ENCODE measurements around the gene DPYSL5. TPM values are rescaled to one million over a fixed set of nuclear protein-coding genes. Genes with fewer than 3 reads are reported as not detected.

The DPYSL5 gene
- total RNA-seq, 1 experiment from 2014 or later: not detected

DNA sequence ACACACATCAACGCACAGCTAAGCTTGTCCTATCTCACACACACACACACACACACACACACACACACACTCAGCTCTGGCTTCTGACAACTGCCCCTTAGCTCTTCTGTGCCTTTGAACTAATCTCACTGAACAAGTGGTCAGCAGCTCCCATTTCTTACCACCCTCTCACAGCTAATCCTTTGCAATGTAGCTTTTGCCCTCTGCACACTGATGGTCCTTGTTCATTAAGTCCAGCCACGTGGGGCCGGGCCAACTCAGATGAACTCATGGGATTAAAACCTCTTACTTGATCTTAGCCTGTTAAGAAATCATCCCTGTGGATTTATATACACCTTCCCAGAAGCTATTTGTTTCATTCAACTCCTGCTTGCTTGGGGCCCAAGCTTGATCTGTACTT, 36.6 kb downstream of the DPYSL5 start:
- BruUV-seq (replicated peaks): no TSS peak
- DNase-seq (ENCODE audit: unreplicated experiment): no peak
- H3K36me3 Mint-ChIP-seq (ENCODE audit: insufficient read depth, unreplicated experiment): no peaks in the 10 kb centered on the region
- H3K4me1 Mint-ChIP-seq (ENCODE audit: insufficient read depth, unreplicated experiment): no peaks in the 10 kb centered on the region
- peaks cover 81% of the 10 kb centered on the region for H3K27me3 Mint-ChIP-seq (ENCODE audit: insufficient read depth, unreplicated experiment)
- no peak overlapping the region for H3K4me3 Mint-ChIP-seq (ENCODE audit: unreplicated experiment)
- TF ChIP-seq, protein P1, sequence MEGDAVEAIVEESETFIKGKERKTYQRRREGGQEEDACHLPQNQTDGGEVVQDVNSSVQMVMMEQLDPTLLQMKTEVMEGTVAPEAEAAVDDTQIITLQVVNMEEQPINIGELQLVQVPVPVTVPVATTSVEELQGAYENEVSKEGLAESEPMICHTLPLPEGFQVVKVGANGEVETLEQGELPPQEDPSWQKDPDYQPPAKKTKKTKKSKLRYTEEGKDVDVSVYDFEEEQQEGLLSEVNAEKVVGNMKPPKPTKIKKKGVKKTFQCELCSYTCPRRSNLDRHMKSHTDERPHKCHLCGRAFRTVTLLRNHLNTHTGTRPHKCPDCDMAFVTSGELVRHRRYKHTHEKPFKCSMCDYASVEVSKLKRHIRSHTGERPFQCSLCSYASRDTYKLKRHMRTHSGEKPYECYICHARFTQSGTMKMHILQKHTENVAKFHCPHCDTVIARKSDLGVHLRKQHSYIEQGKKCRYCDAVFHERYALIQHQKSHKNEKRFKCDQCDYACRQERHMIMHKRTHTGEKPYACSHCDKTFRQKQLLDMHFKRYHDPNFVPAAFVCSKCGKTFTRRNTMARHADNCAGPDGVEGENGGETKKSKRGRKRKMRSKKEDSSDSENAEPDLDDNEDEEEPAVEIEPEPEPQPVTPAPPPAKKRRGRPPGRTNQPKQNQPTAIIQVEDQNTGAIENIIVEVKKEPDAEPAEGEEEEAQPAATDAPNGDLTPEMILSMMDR (IDR thresholded peaks at IDR 0.05; ENCODE audit: unreplicated experiment): no peak
- POLR2A ChIA-PET: interaction anchor here (1.1 kb wide), 1 partner anchor 16 kb away, joined by 3 read pairs; no protein-coding TSS in a partner anchor
- CTCF ChIA-PET: interaction anchor here (1.0 kb wide), 1 partner anchor 38 kb away, joined by 4 read pairs; no protein-coding TSS in a partner anchor
- intact Hi-C loops (cut with micrococcal nuclease): no loop called here
- no peaks in the 10 kb centered on the region for H3K9me3 Mint-ChIP-seq (ENCODE audit: unreplicated experiment)
- H3K27ac Mint-ChIP-seq (ENCODE audit: low read depth, unreplicated experiment): no peak overlapping the region

GRCh38 chr2:26885651-26886329, 37.9 kb downstream of the DPYSL5 start:
- Mint-ChIP-seq H3K9me3 (ENCODE audit: unreplicated experiment) (no peaks in the 10 kb centered on the region), H3K27ac (ENCODE audit: low read depth, unreplicated experiment) (no peak overlapping the region), H3K4me3 (ENCODE audit: unreplicated experiment) (no peak overlapping the region), H3K27me3 (ENCODE audit: insufficient read depth, unreplicated experiment) (peaks cover 68% of the 10 kb centered on the region), H3K4me1 (ENCODE audit: insufficient read depth, unreplicated experiment) (no peaks in the 10 kb centered on the region), H3K36me3 (ENCODE audit: insufficient read depth, unreplicated experiment) (no peaks in the 10 kb centered on the region)
- CTCF ChIA-PET: interaction anchor here (0.6 to 1.5 kb wide), 2 partner anchors 36 to 362 kb away, joined by 3 to 5 read pairs; no protein-coding TSS in a partner anchor
- POLR2A ChIA-PET: no interaction called here
- no TSS peak for BruUV-seq (replicated peaks)
- no peak for DNase-seq (ENCODE audit: unreplicated experiment)
- TF ChIP-seq, protein P1 (IDR thresholded peaks at IDR 0.05; ENCODE audit: unreplicated experiment): no peak
- intact Hi-C loops (cut with micrococcal nuclease): no loop called here

DNA sequence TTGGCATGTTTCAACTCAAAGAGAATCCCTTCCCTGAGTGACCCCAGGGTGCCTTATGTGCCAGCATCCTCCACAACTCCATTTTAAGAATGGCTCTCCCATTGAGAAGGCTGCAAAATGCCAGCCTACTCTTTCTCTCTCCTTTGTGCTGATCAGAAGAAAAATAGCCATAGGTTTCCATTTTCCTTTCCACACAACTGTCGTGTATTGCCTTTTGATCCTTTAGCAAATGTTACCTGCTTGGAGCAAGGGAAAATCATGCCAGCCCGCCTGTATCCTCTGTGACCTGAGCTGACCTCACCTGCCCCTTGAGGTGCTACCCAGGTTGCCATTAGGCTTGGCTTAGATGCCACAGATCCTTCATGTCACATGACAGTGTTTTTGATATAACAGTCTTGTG, 38.8 kb downstream of the DPYSL5 start:
- ChIA-PET CTCF (interaction anchor here (1.5 kb wide), 1 partner anchor 35 kb away, joined by 5 read pairs; no protein-coding TSS in a partner anchor), POLR2A (no interaction called here)
- intact Hi-C loops (cut with micrococcal nuclease): no loop called here
- H3K36me3 Mint-ChIP-seq (ENCODE audit: insufficient read depth, unreplicated experiment): no peaks in the 10 kb centered on the region
- no peak overlapping the region for H3K27ac Mint-ChIP-seq (ENCODE audit: low read depth, unreplicated experiment)
- H3K27me3 Mint-ChIP-seq (ENCODE audit: insufficient read depth, unreplicated experiment): peaks cover 59% of the 10 kb centered on the region
- no peaks in the 10 kb centered on the region for H3K9me3 Mint-ChIP-seq (ENCODE audit: unreplicated experiment)
- H3K4me1 Mint-ChIP-seq (ENCODE audit: insufficient read depth, unreplicated experiment): no peaks in the 10 kb centered on the region
- no TSS peak for BruUV-seq (replicated peaks)
- no peak for DNase-seq (ENCODE audit: unreplicated experiment)
- TF ChIP-seq, protein P1 (IDR thresholded peaks at IDR 0.05; ENCODE audit: unreplicated experiment): no peak
- no peak overlapping the region for H3K4me3 Mint-ChIP-seq (ENCODE audit: unreplicated experiment)

DNA sequence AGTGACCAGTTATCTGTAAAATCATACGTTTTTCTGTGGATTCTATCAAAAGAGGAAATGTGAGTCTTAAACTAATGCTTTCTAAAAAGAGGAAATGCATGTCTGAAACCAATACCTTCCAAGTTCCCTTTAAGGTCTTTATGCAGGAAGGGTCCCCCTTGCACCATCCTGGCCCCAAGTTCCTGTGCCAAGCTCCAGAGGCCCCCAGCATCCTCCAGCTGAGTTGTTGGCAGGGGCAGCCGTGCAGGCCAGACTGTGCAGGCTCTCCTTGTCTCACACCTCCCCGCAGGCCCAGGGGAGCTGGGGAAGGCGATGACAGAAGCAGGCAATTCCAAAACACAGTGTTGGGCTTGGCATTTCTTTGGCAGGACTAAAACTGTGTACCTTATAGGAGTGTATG, 39.2 kb downstream of the DPYSL5 start:
- TF ChIP-seq, protein P1 (IDR thresholded peaks at IDR 0.05; ENCODE audit: unreplicated experiment): no peak
- Mint-ChIP-seq H3K27me3 (ENCODE audit: insufficient read depth, unreplicated experiment) (peaks cover 60% of the 10 kb centered on the region), H3K4me3 (ENCODE audit: unreplicated experiment) (no peak overlapping the region), H3K36me3 (ENCODE audit: insufficient read depth, unreplicated experiment) (no peaks in the 10 kb centered on the region), H3K9me3 (ENCODE audit: unreplicated experiment) (no peaks in the 10 kb centered on the region), H3K4me1 (ENCODE audit: insufficient read depth, unreplicated experiment) (no peaks in the 10 kb centered on the region), H3K27ac (ENCODE audit: low read depth, unreplicated experiment) (no peak overlapping the region)
- DNase-seq (ENCODE audit: unreplicated experiment): no peak
- BruUV-seq (replicated peaks): no TSS peak
- intact Hi-C loops (cut with micrococcal nuclease): no loop called here
- POLR2A ChIA-PET: no interaction called here
- CTCF ChIA-PET: interaction anchor here (1.5 kb wide), 1 partner anchor 35 kb away, joined by 5 read pairs; no protein-coding TSS in a partner anchor
